Right lobe of liver (tissue), 4 donors: ENCODE measurements around the gene NADSYN1.

Source experiments
- CTCF ChIP-seq, 4 donors: fragments of 200-600 bp in 3 of 4; fragments of 450-650 bp in 1 of 4; IDR thresholded peaks; one replicate each; pipeline versions ENCODE4 v1.5.1 to v1.8.0; 2016 to 2022; ENCODE audit warnings: antibody characterized with exemption in 4 of 4, mild to moderate bottlenecking in 2 of 4
- POLR2A ChIP-seq: fragments of 450-650 bp; IDR thresholded peaks from one replicate; pipeline ENCODE4 v1.6.1; 2017; ENCODE audit warnings: antibody characterized with exemption, mild to moderate bottlenecking
- donor health status: DM: no; HTN: no; CAD: no.
- donor health status: DM: no; HTN: no; CAD: no.
- donor health status: DM: no; HTN: yes; CAD: no.

GRCh38 chr11:71496421-71496820 is 43.4 kb downstream of the NADSYN1 start:
- TF ChIP-seq POLR2A (no peak), CTCF (IDR thresholded peaks at IDR 0.05) (no peak)
